HepG2 (cell line): ENCODE results near the gene PHRF1. TPM values are rescaled to one million over a fixed set of nuclear protein-coding genes. Genes with fewer than 3 reads are reported as not detected.

Experiments
- EED ChIP-seq: sonication (generic); formaldehyde crosslinking; IDR thresholded peaks from 2 replicates; pipeline ENCODE4 v1.5.0; 2020; ENCODE audit warnings: mild to moderate bottlenecking, missing genetic modification reagents
- ETV5 ChIP-seq: IDR thresholded peaks from 2 replicates; pipeline ENCODE4 v1.6.1; 2018; ENCODE audit warnings: missing biosample characterization, missing genetic modification reagents, inconsistent platforms, borderline replicate concordance
- ETV6 ChIP-seq: sonication (generic); formaldehyde crosslinking; conservative IDR thresholded peaks from 2 replicates; pipeline ENCODE4 v1.4.0; 2020; ENCODE audit warnings: missing genetic modification reagents
- HDAC2 ChIP-seq: sonication (generic); formaldehyde crosslinking; IDR thresholded peaks from 2 replicates; pipeline ENCODE4 v1.4.0; 2020; ENCODE audit warnings: missing genetic modification reagents
- MIER3 ChIP-seq: IDR thresholded peaks from 2 replicates; pipeline ENCODE4 v1.6.1; 2016; ENCODE audit warnings: missing compliant biosample characterization, borderline replicate concordance
- POLR2A ChIP-seq, 2 experiments: IDR thresholded peaks; 2 replicates each; pipeline ENCODE4 v1.6.1; 2011; ENCODE audit warnings: low read depth in 2 of 2, low read length in 2 of 2, mild to moderate bottlenecking in 1 of 2, moderate library complexity in 1 of 2; ENCODE audit not compliant: insufficient read depth in 1 of 2
- RBFOX2 ChIP-seq: fragments of 200-400 bp; formaldehyde crosslinking; IDR thresholded peaks from 2 replicates; pipeline ENCODE4 v1.6.1; 2017; ENCODE audit warnings: low read depth, mild to moderate bottlenecking, low read length
- STAG1 ChIP-seq: sonication (generic); formaldehyde crosslinking; IDR thresholded peaks from 2 replicates; pipeline ENCODE4 v1.4.0; 2020; ENCODE audit warnings: missing genetic modification reagents
- ZNF530 ChIP-seq: sonication (generic); formaldehyde crosslinking; IDR thresholded peaks from 2 replicates; pipeline ENCODE4 v1.5.0; 2020; ENCODE audit warnings: low read depth, mild to moderate bottlenecking, missing genetic modification reagents
- ZNF564 ChIP-seq: sonication (generic); formaldehyde crosslinking; IDR thresholded peaks from 2 replicates; pipeline ENCODE4 v1.8.1; 2023; ENCODE audit warnings: mild to moderate bottlenecking, missing genetic modification reagents
- ZNF619 ChIP-seq: sonication (generic); formaldehyde crosslinking; IDR thresholded peaks from 2 replicates; pipeline ENCODE4 v1.4.0; 2020; ENCODE audit warnings: mild to moderate bottlenecking, missing genetic modification reagents
- ZNF775 ChIP-seq: sonication (generic); formaldehyde crosslinking; IDR thresholded peaks from 2 replicates; pipeline ENCODE4 v1.4.0; 2020; ENCODE audit warnings: missing genetic modification reagents, mild to moderate bottlenecking, moderate library complexity, borderline replicate concordance
- polyA plus RNA-seq, 8 experiments: library from polyadenylated mRNA; depleted of rRNA in 3 of 8; stranded (reverse) in 7 of 8; unstranded in 1 of 8; fragments of >200 nt; fragmentation: Illumina TruSeq in 4 of 8; extraction: Trizol in 4 of 8; gene quantifications; 2 replicates each; pipeline versions ENCODE4 v1.2.1 to v1.2.3, GENCODE V29; 2011 to 2016; ENCODE audit warnings: low read depth in 4 of 8, missing spikeins in 1 of 8, mixed read lengths in 1 of 8; ENCODE audit not compliant: insufficient read depth in 1 of 8
- total RNA-seq, 5 experiments: library from RNA; depleted of rRNA; stranded (reverse); fragments of >200 nt; fragmentation: Illumina TruSeq; extraction: Trizol; gene quantifications; 2 replicates each; pipeline ENCODE4 v1.2.3, GENCODE V29; 2016; ENCODE audit warnings: low read depth in 1 of 5
- TF ChIP-seq, protein P1 (sequence below): sonication (generic); formaldehyde crosslinking; IDR thresholded peaks from 2 replicates; pipeline ENCODE4 v1.4.0; 2020; ENCODE audit warnings: low read depth, mild to moderate bottlenecking, missing genetic modification reagents
- TF ChIP-seq, protein P2 (sequence below): sonication (generic); formaldehyde crosslinking; IDR thresholded peaks from 2 replicates; pipeline ENCODE4 v1.5.0; 2020; ENCODE audit warnings: mild to moderate bottlenecking, missing genetic modification reagents, borderline replicate concordance
- TF ChIP-seq, protein P3 (sequence below): sonication (generic); formaldehyde crosslinking; IDR thresholded peaks from 2 replicates; pipeline ENCODE4 v1.8.0; 2022; ENCODE audit warnings: mild to moderate bottlenecking, missing genetic modification reagents, moderate library complexity
- TF ChIP-seq, protein P4 (sequence below): sonication (generic); formaldehyde crosslinking; IDR thresholded peaks from 2 replicates; pipeline ENCODE4 v1.4.0; 2020; ENCODE audit warnings: missing genetic modification reagents, borderline replicate concordance
- TF ChIP-seq, protein P5 (sequence below): sonication (generic); formaldehyde crosslinking; IDR thresholded peaks from 2 replicates; pipeline ENCODE4 v1.5.1; 2020; ENCODE audit warnings: missing genetic modification reagents, mild to moderate bottlenecking, borderline replicate concordance

PHRF1 gene
- total and polyA plus RNA-seq, 2 of the 13 experiments (the other 11 are each of a cell fraction or from before 2014, with no cell fraction given): 8.2 to 16.7 TPM

DNA sequence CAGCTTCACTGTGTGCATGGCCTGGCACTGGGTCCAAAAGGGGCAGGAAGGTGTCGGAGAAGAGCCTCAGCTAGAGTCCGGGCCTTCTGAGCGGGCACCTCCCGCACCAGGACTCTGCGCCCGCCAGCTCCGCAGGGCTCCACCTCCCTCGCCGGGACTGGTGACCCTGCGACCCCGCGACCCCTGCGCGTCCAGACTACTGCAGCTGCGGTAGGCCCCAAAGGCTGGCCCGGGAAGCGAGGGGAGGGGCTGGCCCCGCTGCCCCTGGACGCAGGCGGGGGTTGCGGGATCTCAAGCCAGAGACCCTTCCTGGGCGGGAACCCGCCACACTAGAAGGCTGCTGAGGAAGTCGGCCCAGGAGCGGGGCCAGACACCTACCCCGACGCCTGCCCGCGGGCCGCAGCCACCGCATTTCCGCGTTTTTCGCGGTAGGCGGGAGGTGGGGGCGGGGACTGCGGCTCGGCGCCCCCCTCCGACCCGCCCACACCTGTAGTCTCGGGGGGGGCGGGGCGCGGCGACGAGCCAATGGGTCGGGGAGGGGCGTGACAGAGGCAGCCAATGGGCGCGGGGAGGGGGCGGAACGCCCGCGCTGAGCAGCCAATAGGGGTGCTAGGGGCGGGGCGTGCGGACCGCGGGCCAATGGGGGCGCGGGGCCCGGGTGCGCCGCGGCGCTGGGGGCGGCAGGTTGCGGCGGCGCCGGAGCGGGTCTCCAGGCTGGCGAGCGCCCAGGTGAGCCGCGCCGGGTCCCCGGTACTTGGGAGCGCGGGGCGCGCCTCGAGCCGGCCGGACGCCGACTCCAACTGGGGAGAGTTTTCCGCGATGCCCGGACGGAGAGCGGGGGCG lies 15.7 kb upstream of the PHRF1 start, which contains the start of the genes LMNTD2 and RASSF7 (continued):
- TF ChIP-seq, protein P1, sequence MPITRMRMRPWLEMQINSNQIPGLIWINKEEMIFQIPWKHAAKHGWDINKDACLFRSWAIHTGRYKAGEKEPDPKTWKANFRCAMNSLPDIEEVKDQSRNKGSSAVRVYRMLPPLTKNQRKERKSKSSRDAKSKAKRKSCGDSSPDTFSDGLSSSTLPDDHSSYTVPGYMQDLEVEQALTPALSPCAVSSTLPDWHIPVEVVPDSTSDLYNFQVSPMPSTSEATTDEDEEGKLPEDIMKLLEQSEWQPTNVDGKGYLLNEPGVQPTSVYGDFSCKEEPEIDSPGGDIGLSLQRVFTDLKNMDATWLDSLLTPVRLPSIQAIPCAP (CRISPR knock-in tag): no peak
- TF ChIP-seq, protein P2, sequence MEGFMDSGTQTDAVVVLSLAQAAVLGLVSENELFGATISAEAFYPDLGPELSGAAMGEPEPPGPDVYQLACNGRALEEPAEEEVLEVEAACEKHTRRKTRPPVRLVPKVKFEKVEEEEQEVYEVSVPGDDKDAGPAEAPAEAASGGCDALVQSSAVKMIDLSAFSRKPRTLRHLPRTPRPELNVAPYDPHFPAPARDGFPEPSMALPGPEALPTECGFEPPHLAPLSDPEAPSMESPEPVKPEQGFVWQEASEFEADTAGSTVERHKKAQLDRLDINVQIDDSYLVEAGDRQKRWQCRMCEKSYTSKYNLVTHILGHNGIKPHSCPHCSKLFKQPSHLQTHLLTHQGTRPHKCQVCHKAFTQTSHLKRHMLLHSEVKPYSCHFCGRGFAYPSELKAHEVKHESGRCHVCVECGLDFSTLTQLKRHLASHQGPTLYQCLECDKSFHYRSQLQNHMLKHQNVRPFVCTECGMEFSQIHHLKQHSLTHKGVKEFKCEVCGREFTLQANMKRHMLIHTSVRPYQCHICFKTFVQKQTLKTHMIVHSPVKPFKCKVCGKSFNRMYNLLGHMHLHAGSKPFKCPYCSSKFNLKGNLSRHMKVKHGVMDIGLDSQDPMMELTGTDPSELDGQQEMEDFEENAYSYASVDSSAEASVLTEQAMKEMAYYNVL (CRISPR knock-in tag): no peak
- TF ChIP-seq POLR2A (IDR thresholded peaks at IDR 0.05; ENCODE audit: insufficient read depth in 1 of 2, low read depth in 2 of 2, low read length in 2 of 2): peak in 1 of 2 experiments; percentile 69; a peak in 2 of 4 replicates
- TF ChIP-seq ETV5: peak; percentile 35; the same call in 1 of the 2 replicates
- no peak for TF ChIP-seq ZNF564 (CRISPR knock-in tag)
- no peak for TF ChIP-seq MIER3 (CRISPR knock-in tag)
- TF ChIP-seq ZNF775: no peak
- TF ChIP-seq, protein P3, sequence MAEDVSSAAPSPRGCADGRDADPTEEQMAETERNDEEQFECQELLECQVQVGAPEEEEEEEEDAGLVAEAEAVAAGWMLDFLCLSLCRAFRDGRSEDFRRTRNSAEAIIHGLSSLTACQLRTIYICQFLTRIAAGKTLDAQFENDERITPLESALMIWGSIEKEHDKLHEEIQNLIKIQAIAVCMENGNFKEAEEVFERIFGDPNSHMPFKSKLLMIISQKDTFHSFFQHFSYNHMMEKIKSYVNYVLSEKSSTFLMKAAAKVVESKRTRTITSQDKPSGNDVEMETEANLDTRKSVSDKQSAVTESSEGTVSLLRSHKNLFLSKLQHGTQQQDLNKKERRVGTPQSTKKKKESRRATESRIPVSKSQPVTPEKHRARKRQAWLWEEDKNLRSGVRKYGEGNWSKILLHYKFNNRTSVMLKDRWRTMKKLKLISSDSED (CRISPR knock-in tag): no peak
- TF ChIP-seq ETV6 (CRISPR knock-in tag): no peak
- TF ChIP-seq, protein P4, sequence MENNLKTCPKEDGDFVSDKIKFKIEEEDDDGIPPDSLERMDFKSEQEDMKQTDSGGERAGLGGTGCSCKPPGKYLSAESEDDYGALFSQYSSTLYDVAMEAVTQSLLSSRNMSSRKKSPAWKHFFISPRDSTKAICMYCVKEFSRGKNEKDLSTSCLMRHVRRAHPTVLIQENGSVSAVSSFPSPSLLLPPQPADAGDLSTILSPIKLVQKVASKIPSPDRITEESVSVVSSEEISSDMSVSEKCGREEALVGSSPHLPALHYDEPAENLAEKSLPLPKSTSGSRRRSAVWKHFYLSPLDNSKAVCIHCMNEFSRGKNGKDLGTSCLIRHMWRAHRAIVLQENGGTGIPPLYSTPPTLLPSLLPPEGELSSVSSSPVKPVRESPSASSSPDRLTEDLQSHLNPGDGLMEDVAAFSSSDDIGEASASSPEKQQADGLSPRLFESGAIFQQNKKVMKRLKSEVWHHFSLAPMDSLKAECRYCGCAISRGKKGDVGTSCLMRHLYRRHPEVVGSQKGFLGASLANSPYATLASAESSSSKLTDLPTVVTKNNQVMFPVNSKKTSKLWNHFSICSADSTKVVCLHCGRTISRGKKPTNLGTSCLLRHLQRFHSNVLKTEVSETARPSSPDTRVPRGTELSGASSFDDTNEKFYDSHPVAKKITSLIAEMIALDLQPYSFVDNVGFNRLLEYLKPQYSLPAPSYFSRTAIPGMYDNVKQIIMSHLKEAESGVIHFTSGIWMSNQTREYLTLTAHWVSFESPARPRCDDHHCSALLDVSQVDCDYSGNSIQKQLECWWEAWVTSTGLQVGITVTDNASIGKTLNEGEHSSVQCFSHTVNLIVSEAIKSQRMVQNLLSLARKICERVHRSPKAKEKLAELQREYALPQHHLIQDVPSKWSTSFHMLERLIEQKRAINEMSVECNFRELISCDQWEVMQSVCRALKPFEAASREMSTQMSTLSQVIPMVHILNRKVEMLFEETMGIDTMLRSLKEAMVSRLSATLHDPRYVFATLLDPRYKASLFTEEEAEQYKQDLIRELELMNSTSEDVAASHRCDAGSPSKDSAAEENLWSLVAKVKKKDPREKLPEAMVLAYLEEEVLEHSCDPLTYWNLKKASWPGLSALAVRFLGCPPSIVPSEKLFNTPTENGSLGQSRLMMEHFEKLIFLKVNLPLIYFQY (CRISPR knock-in tag): no peak; the same call in 1 of the 2 replicates
- TF ChIP-seq, protein P5, sequence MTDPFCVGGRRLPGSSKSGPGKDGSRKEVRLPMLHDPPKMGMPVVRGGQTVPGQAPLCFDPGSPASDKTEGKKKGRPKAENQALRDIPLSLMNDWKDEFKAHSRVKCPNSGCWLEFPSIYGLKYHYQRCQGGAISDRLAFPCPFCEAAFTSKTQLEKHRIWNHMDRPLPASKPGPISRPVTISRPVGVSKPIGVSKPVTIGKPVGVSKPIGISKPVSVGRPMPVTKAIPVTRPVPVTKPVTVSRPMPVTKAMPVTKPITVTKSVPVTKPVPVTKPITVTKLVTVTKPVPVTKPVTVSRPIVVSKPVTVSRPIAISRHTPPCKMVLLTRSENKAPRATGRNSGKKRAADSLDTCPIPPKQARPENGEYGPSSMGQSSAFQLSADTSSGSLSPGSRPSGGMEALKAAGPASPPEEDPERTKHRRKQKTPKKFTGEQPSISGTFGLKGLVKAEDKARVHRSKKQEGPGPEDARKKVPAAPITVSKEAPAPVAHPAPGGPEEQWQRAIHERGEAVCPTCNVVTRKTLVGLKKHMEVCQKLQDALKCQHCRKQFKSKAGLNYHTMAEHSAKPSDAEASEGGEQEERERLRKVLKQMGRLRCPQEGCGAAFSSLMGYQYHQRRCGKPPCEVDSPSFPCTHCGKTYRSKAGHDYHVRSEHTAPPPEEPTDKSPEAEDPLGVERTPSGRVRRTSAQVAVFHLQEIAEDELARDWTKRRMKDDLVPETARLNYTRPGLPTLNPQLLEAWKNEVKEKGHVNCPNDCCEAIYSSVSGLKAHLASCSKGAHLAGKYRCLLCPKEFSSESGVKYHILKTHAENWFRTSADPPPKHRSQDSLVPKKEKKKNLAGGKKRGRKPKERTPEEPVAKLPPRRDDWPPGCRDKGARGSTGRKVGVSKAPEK (CRISPR knock-in tag): no peak
- TF ChIP-seq STAG1 (CRISPR knock-in tag): no peak
- TF ChIP-seq ZNF619: no peak
- 0 out of 2 replicates have a peak, but pooled peaks have one; percentile 58 for TF ChIP-seq EED (CRISPR knock-in tag)
- TF ChIP-seq RBFOX2: peak; percentile 74
- TF ChIP-seq HDAC2 (CRISPR knock-in tag): no peak
- TF ChIP-seq ZNF530: no peak
